HG03135 (cell line): Measurements from ENCODE around the gene CHST2.
"Not testable (repeated sequence)": the region's sequence is repeated elsewhere in the genome, so short reads cannot be mapped to it uniquely, and the experiment has no call there.

ENCODE experiments used
- ATAC-seq: cut with Tn5 transposase; IDR thresholded peaks from one replicate; pipeline ENCODE4 v1.9.1; 2021; ENCODE audit warnings: mild to moderate bottlenecking, moderate library complexity; ENCODE audit not compliant: unreplicated experiment

CHST2 gene, protein sequence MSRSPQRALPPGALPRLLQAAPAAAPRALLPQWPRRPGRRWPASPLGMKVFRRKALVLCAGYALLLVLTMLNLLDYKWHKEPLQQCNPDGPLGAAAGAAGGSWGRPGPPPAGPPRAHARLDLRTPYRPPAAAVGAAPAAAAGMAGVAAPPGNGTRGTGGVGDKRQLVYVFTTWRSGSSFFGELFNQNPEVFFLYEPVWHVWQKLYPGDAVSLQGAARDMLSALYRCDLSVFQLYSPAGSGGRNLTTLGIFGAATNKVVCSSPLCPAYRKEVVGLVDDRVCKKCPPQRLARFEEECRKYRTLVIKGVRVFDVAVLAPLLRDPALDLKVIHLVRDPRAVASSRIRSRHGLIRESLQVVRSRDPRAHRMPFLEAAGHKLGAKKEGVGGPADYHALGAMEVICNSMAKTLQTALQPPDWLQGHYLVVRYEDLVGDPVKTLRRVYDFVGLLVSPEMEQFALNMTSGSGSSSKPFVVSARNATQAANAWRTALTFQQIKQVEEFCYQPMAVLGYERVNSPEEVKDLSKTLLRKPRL

GRCh38 chr3:143119009-143119914, at the start of gene CHST2:
TSS of gene CHST2 (plus strand) at chr3:143119771. CDS start at chr3:143120817, 1,046 bp downstream.
- ATAC-seq = peak; percentile 84

- ATAC-seq = no peak
Observed at GRCh38 chr3:143070977-143071551, 48.5 kb upstream of the CHST2 start.

GRCh38 chr3:143071776-143072175, 47.8 kb upstream of the CHST2 start:
- no peak for ATAC-seq

- not testable (repeated sequence) for ATAC-seq
Observed at GRCh38 chr3:143072298-143073020, 47.1 kb upstream of the CHST2 start.

- not testable (repeated sequence) for ATAC-seq
Observed at GRCh38 chr3:143073541-143073940, 46.0 kb upstream of the CHST2 start.

- not testable (repeated sequence) for ATAC-seq
Observed at GRCh38 chr3:143073983-143074382, 45.6 kb upstream of the CHST2 start.

DNA sequence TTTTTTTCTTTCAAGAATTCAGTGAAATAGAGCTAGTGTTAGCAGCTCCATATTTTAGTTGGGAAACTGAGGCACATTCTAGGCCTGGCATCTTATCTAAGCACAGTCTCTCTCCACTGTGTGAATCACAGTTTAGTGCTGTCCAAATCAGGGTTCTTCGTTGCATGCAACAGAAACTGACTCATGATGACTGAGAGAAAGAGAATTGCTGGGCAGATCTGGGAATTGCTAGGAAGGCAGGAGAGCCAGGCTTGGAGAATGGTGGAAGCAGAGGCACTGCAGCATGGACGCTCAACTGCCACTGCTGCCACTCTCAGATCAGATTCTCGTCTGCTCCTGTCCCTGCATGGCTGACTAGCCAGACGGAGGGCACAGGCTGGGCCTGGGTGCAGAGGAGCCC, 40.7 kb upstream of the CHST2 start:
- no peak for ATAC-seq

DNA sequence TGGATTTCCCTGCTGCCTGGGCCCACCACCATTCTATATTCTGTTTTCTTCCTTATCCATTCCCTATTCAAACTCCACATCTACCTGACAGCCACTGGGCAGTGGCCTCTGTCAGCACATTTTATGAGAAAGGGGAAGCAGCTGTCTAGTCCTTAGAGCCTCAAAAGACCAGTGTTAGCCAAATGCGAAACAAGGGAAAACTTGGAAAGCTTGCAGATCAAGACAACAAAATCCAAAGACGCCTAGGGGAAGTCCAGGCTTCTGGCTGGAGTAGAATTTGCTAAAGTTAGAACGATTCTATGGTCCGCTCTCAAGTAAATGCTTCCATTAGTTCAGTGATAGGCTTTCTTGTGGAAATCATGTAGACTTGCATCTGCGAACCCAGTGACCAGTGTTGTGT, 39.4 kb upstream of the CHST2 start:
- no peak for ATAC-seq

GRCh38 chr3:143081365-143081764, 38.2 kb upstream of the CHST2 start:
- no peak for ATAC-seq

- ATAC-seq = peak; percentile 80
Observed at GRCh38 chr3:143081844-143082778, 37.5 kb upstream of the CHST2 start.

- ATAC-seq = no peak
Observed at GRCh38 chr3:143083781-143084180, 35.8 kb upstream of the CHST2 start.

DNA sequence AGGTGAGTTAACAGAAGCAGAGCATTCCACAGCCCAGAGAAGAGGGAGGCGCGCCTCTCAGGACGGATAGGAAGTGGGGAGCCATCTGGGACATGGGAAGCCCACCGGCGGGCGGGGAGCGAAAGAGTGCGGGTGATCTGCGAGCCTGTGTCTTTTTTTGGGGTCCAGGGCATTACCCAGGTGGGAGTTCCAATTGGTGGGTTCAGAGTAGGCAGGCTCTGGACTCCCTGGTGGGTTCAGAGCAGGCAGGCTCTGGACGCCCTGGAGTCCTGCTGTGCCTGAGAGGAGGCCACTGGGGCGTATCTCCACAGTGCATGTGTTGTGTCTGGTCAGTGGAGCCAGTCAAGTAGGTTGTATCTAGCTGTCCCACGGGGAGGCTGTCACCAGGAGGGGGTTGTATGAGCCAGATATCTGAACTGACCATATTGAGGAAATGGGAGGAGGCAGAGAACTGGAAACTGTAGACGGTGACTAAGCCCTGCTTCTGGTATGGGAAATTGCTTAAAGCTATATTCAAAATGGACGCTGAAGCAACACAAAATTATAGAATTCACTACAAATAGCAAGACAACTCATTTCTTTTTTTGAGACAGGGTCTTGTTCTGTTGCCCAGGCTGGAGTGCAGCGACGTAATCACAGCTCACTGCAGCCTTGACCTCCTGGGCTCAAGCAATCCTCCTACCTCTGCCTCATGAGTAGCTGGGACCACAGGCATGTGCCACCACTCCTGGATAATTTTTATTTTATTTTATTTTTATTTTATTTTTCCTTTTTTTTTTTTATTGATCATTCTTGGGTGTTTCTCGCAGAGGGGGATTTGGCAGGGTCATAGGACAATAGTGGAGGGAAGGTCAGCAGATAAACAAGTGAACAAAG, 34.5 kb upstream of the CHST2 start:
- peak; percentile 61 for ATAC-seq

DNA sequence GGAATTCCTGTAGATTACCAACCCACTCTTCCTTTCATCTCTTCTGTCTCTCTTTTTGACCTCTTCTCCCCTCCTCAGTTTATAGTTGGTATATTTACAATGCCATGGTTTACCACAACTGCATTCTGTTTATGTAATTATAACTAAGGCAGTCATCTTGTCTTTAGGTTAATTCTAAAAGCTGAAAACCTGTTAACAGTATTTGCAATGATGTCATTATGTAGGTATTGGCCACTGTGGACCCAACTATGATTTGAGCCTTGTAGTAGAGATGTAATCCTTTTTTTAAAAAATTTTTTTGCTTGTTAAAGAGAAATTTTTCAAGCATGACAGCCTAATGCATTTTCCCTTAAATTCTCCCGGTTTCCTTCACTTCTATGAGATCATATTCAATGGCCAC, 30.7 kb upstream of the CHST2 start:
- no peak for ATAC-seq

DNA sequence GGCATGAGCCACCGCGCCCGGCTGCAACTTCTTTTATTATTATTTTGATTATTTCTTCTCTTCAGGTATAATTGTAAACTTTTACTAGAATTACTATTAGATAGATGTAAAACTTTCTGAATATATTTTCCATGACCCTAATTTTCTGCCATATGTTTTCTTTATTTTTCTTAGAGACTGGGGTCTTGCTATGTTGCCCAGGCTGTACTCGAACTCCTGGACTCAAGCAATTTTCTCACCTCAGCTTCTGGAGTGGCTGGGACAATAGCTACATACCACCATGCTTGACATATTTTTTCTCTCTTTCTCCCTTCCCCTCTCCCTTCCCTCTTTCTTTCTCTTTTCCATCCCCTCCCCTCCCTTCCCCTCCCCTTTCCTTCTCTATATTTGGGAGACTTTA, 29.6 kb upstream of the CHST2 start:
- ATAC-seq = no peak

GRCh38 chr3:143090486-143090885, 29.1 kb upstream of the CHST2 start:
- ATAC-seq = no peak

- ATAC-seq = no peak
Observed at GRCh38 chr3:143090976-143091837, 28.4 kb upstream of the CHST2 start.

- ATAC-seq = no peak
Observed at GRCh38 chr3:143092191-143092590, 27.4 kb upstream of the CHST2 start.

GRCh38 chr3:143095813-143096212, 23.8 kb upstream of the CHST2 start:
- ATAC-seq = no peak
